ENCODE data around the gene ZNRD2.

- no peak for TF ChIP-seq EZH2 (IDR thresholded peaks at IDR 0.05)
- no peak for TF ChIP-seq POLR2AphosphoS5 (IDR thresholded peaks at IDR 0.05; ENCODE audit: borderline replicate concordance, low read depth, low read length)
- no peak for TF ChIP-seq FOXP2 (optimal IDR thresholded peaks at IDR 0.05; ENCODE audit: control extremely low read depth, extremely low read length, insufficient read depth)
Observed at GRCh38 chr11:65528819-65529350, 41.4 kb upstream of the ZNRD2 start.
